H9 (cell line): ENCODE results near the gene CTAG1B. TPM values are rescaled to one million over a fixed set of nuclear protein-coding genes. Genes with fewer than 3 reads are reported as not detected.

Experiments used
- DNase-seq: peaks from one replicate; pipeline ENCODE4 v3.0.0-alpha.2; 2017
- H2AFZ ChIP-seq: one replicate; pipeline ENCODE4 v1.6.1; 2013; ENCODE audit warnings: mild to moderate bottlenecking, low read length, control low read depth, moderate library complexity
- H2AK5ac ChIP-seq: 2 replicates; pipeline ENCODE4 v1.6.1; 2013; ENCODE audit warnings: low read length, control low read depth, mixed read lengths; ENCODE audit not compliant: insufficient read length
- H2BK120ac ChIP-seq: one replicate; pipeline ENCODE4 v1.6.1; 2013; ENCODE audit warnings: low read depth, mild to moderate bottlenecking, low read length, control low read depth, inconsistent platforms; ENCODE audit not compliant: poor library complexity, severe bottlenecking
- H2BK12ac ChIP-seq: 2 replicates; pipeline ENCODE4 v1.6.1; 2013; ENCODE audit warnings: low read length, control low read depth, mixed read lengths, low read depth; ENCODE audit not compliant: insufficient read length
- H2BK15ac ChIP-seq: 2 replicates; pipeline ENCODE4 v1.6.1; 2013; ENCODE audit warnings: low read depth, low read length, control low read depth
- H2BK20ac ChIP-seq: one replicate; pipeline ENCODE4 v1.6.1; 2013; ENCODE audit warnings: low read depth, mild to moderate bottlenecking, low read length, control low read depth, inconsistent platforms; ENCODE audit not compliant: poor library complexity, severe bottlenecking
- H2BK5ac ChIP-seq: 2 replicates; pipeline ENCODE4 v1.6.1; 2013; ENCODE audit warnings: low read length, control low read depth, mixed read lengths; ENCODE audit not compliant: insufficient read length
- H3K14ac ChIP-seq: 2 replicates; pipeline ENCODE4 v1.6.1; 2013; ENCODE audit warnings: low read length, control low read depth; ENCODE audit not compliant: insufficient read depth
- H3K18ac ChIP-seq: 2 replicates; pipeline ENCODE4 v1.6.1; 2013; ENCODE audit warnings: low read depth, mild to moderate bottlenecking, mixed read lengths, low read length, control low read depth; ENCODE audit not compliant: insufficient read length
- H3K23ac ChIP-seq: 2 replicates; pipeline ENCODE4 v1.6.1; 2013; ENCODE audit warnings: low read length, control low read depth, mixed read lengths, low read depth; ENCODE audit not compliant: insufficient read length
- H3K23me2 ChIP-seq: 2 replicates; pipeline ENCODE4 v1.6.1; 2013; ENCODE audit warnings: low read depth, mild to moderate bottlenecking, mixed read lengths, low read length, control low read depth; ENCODE audit not compliant: insufficient read length, poor library complexity, severe bottlenecking
- H3K27ac ChIP-seq: 2 replicates; pipeline ENCODE4 v1.5.1; 2013; ENCODE audit warnings: low read length, control low read depth, mixed read lengths, low read depth; ENCODE audit not compliant: insufficient read length
- H3K27me3 ChIP-seq: 2 replicates; pipeline ENCODE4 v1.6.1; 2013; ENCODE audit warnings: low read length, control low read depth, inconsistent platforms; ENCODE audit not compliant: insufficient read depth
- H3K4ac ChIP-seq: 2 replicates; pipeline ENCODE4 v1.6.1; 2013; ENCODE audit warnings: low read depth, mild to moderate bottlenecking, control low read depth, inconsistent platforms, low read length, moderate library complexity
- H3K4me1 ChIP-seq: 2 replicates; pipeline ENCODE4 v1.6.1; 2013; ENCODE audit warnings: low read length, control low read depth, inconsistent platforms; ENCODE audit not compliant: insufficient read depth
- H3K4me2 ChIP-seq: 2 replicates; pipeline ENCODE4 v1.6.1; 2013; ENCODE audit warnings: low read length, control low read depth, mixed read lengths; ENCODE audit not compliant: insufficient read length, insufficient read depth
- H3K56ac ChIP-seq: 2 replicates; pipeline ENCODE4 v1.6.1; 2013; ENCODE audit warnings: low read depth, mild to moderate bottlenecking, mixed read lengths, low read length, control low read depth; ENCODE audit not compliant: insufficient read length
- H3K79me1 ChIP-seq: 2 replicates; pipeline ENCODE4 v1.6.1; 2013; ENCODE audit warnings: low read depth, mild to moderate bottlenecking, moderate library complexity, low read length, control low read depth, inconsistent platforms; ENCODE audit not compliant: insufficient read depth, poor library complexity, severe bottlenecking
- H3K79me2 ChIP-seq: 2 replicates; pipeline ENCODE4 v1.6.1; 2013; ENCODE audit warnings: low read length, control low read depth, inconsistent platforms; ENCODE audit not compliant: insufficient read depth
- H3K9ac ChIP-seq: 2 replicates; pipeline ENCODE4 v1.6.1; 2013; ENCODE audit warnings: low read length, control low read depth, mixed read lengths; ENCODE audit not compliant: insufficient read length; ENCODE audit errors: extremely low read depth
- H3K9me3 ChIP-seq: one replicate; pipeline ENCODE4 v1.6.1; 2013; ENCODE audit warnings: low read depth, low read length, inconsistent platforms; ENCODE audit not compliant: control insufficient read depth
- H3T11ph ChIP-seq: one replicate; pipeline ENCODE4 v1.6.1; 2013; ENCODE audit warnings: mild to moderate bottlenecking, low read length, control low read depth, inconsistent platforms
- H4K20me1 ChIP-seq: one replicate; pipeline ENCODE4 v1.6.1; 2013; ENCODE audit not compliant: control insufficient read depth, insufficient read length, insufficient read depth
- H4K5ac ChIP-seq: 2 replicates; pipeline ENCODE4 v1.6.1; 2013; ENCODE audit warnings: low read depth, mild to moderate bottlenecking, mixed read lengths, low read length, control low read depth; ENCODE audit not compliant: insufficient read length
- H4K8ac ChIP-seq: replicated peaks from 2 replicates; pipeline ENCODE4 v1.6.1; 2013; ENCODE audit warnings: low read length, control low read depth, mixed read lengths, low read depth; ENCODE audit not compliant: insufficient read length
- H4K91ac ChIP-seq: 2 replicates; pipeline ENCODE4 v1.6.1; 2013; ENCODE audit warnings: low read depth, mild to moderate bottlenecking, moderate library complexity, mixed read lengths, low read length, control low read depth; ENCODE audit not compliant: insufficient read length
- H3K27ac Mint-ChIP-seq, 3 experiments: 2 replicates in 2 of 3; 3 replicates in 1 of 3; pipeline ENCODE4 v1.8.0; 2020 to 2021; ENCODE audit warnings: mixed read lengths in 3 of 3, mild to moderate bottlenecking in 1 of 3, moderate library complexity in 1 of 3
- H3K27me3 Mint-ChIP-seq: 2 replicates; pipeline ENCODE4 v1.8.0; 2021; ENCODE audit warnings: low read depth, mild to moderate bottlenecking, moderate library complexity, mixed read lengths
- H3K36me3 Mint-ChIP-seq, 3 experiments: 2 replicates in 2 of 3; 3 replicates in 1 of 3; pipeline ENCODE4 v1.8.0; 2020 to 2021; ENCODE audit warnings: low read depth in 3 of 3, mixed read lengths in 3 of 3; ENCODE audit not compliant: insufficient read depth in 1 of 3
- H3K4me1 Mint-ChIP-seq, 2 experiments: 2 replicates each; pipeline ENCODE4 v1.8.0; 2020; ENCODE audit warnings: mixed read lengths in 2 of 2
- H3K4me3 Mint-ChIP-seq, 2 experiments: 2 replicates in 1 of 2; 3 replicates in 1 of 2; pipeline ENCODE4 v1.8.0; 2020 to 2021; ENCODE audit warnings: mild to moderate bottlenecking in 2 of 2, mixed read lengths in 2 of 2, moderate library complexity in 1 of 2
- H3K9me3 Mint-ChIP-seq, 2 experiments: 2 replicates in 1 of 2; 3 replicates in 1 of 2; pipeline ENCODE4 v1.8.0; 2020; ENCODE audit warnings: mild to moderate bottlenecking in 2 of 2, mixed read lengths in 2 of 2, moderate library complexity in 1 of 2
- CTCF ChIP-seq: fragments of 200-600 bp; sonication (generic); conservative IDR thresholded peaks from 3 replicates; pipeline ENCODE4 v1.8.0; 2021; ENCODE audit warnings: antibody characterized with exemption, mild to moderate bottlenecking
- WGBS: extraction: QIAGEN DNeasy Blood & Tissue Kit; methylation state at CpG from one replicate; pipeline ENCODE4 v1.1.7; 2013; ENCODE audit warnings: missing lambda C conversion rate, low lambda C conversion rate, mixed read lengths; ENCODE audit not compliant: insufficient read length; ENCODE audit errors: extremely low coverage; 5-methylcytosine and 5-hydroxymethylcytosine counted together
- total RNA-seq: library from RNA; stranded (reverse); gene quantifications from 2 replicates; pipeline ENCODE4 v1.2.1, GENCODE V29; 2021

CTAG1B gene
- total RNA-seq, 1 experiment from 2014 or later = not detected

- H3K4me1 Mint-ChIP-seq = peaks cover under 1 to 4% of the 10 kb centered on the region in 2 experiments; a peak in 2 of 4 replicates
- no peak overlapping the region for H3K4me2 ChIP-seq
- no peak overlapping the region for H2BK120ac ChIP-seq
- no peak overlapping the region for H3K56ac ChIP-seq
- H2BK20ac ChIP-seq = no peak overlapping the region
- no peak overlapping the region for H2BK15ac ChIP-seq
- no peaks in the 10 kb centered on the region for H3K79me2 ChIP-seq
- H4K20me1 ChIP-seq = no peaks in the 10 kb centered on the region
- H2BK12ac ChIP-seq = no peak overlapping the region
- no peak overlapping the region for H3K4me3 Mint-ChIP-seq
- H4K8ac ChIP-seq = no peak overlapping the region
- no peak overlapping the region for H3T11ph ChIP-seq
- H3K27me3 ChIP-seq = no peaks in the 10 kb centered on the region
- H4K91ac ChIP-seq = no peak overlapping the region
- H3K27ac Mint-ChIP-seq = no peak overlapping the region
- H3K23ac ChIP-seq = no peak overlapping the region
- H3K18ac ChIP-seq = no peak overlapping the region
- H3K79me1 ChIP-seq = no peaks in the 10 kb centered on the region
- WGBS = no CpG with 5 or more reads among the region's 15 CpGs
- no peak for TF ChIP-seq CTCF
- peaks cover 26% of the 10 kb centered on the region for H3K9me3 ChIP-seq
- H2AFZ ChIP-seq = no peak overlapping the region
- H3K23me2 ChIP-seq = no peaks in the 10 kb centered on the region
- H3K4me1 ChIP-seq = no peaks in the 10 kb centered on the region
- H2AK5ac ChIP-seq = no peak overlapping the region
- H3K14ac ChIP-seq = no peak overlapping the region
- H4K5ac ChIP-seq = no peak overlapping the region
- no peak for DNase-seq
- no peak overlapping the region for H2BK5ac ChIP-seq
- H3K27me3 Mint-ChIP-seq = peaks cover 5% of the 10 kb centered on the region
- no peak overlapping the region for H3K9ac ChIP-seq
- H3K27ac ChIP-seq = no peak overlapping the region
- peaks cover 0 to 3% (median 0%) of the 10 kb centered on the region in 3 experiments; a peak in 2 of 7 replicates for H3K36me3 Mint-ChIP-seq
- peaks cover 60 to 67% of the 10 kb centered on the region in 2 experiments for H3K9me3 Mint-ChIP-seq
- no peak overlapping the region for H3K4ac ChIP-seq
These were observed 35.8 kb upstream of the CTAG1B start for GRCh38 chrX:154654925-154655324.
